ENCODE measurements around the gene DHX30.
A peak's percentile ranks its signal among the peaks of the same experiment; 100 is the strongest.
"Not testable (repeated sequence)": the region's sequence is repeated elsewhere in the genome, so short reads cannot be mapped to it uniquely, and the experiment has no call there.

DHX30 gene
- 82.9 to 94.2 (median 92.9) reads per million in 3 donors for total RNA-seq

- DNase-seq, result peak; percentile 74 to 81 (median 79)
- Histone ChIP-seq H3K27me3 (replicated peaks; ENCODE audit: control insufficient read depth, insufficient read depth, low read length, poor library complexity, severe bottlenecking) (no peaks in the 10 kb centered on the region), H3K27ac (ENCODE audit: insufficient read depth, low read length, poor library complexity, severe bottlenecking) (peak within 1 kb of the TSS; percentile 89), H3K9me3 (ENCODE audit: control insufficient read depth, low read length) (no peaks in the 10 kb centered on the region), H3K36me3 (ENCODE audit: control insufficient read depth, insufficient read depth, low read length) (no peaks in the 10 kb centered on the region), H3K4me3 (ENCODE audit: insufficient read depth, low read depth, low read length, poor library complexity, severe bottlenecking) (peak within 1 kb of the TSS; percentile 73), H3K4me1 (ENCODE audit: control insufficient read depth, insufficient read depth, low read length, poor library complexity, severe bottlenecking) (peaks cover 8% of the 10 kb centered on the region)
Observed at GRCh38 chr3:47802734-47803479, at the start of gene DHX30. TSS of gene DHX30 (plus strand) at chr3:47803138. CDS start at chr3:47810684, 7,546 bp downstream.

GRCh38 chr3:47758261-47759025, 44.5 kb upstream of the DHX30 start:
- no peak overlapping the region for H3K27ac ChIP-seq (ENCODE audit: insufficient read depth, low read length, poor library complexity, severe bottlenecking)
- H3K4me3 ChIP-seq (ENCODE audit: insufficient read depth, low read depth, low read length, poor library complexity, severe bottlenecking), result no peak overlapping the region
- no peaks in the 10 kb centered on the region for H3K4me1 ChIP-seq (ENCODE audit: control insufficient read depth, insufficient read depth, low read length, poor library complexity, severe bottlenecking)
- H3K27me3 ChIP-seq (replicated peaks; ENCODE audit: control insufficient read depth, insufficient read depth, low read length, poor library complexity, severe bottlenecking), result no peaks in the 10 kb centered on the region
- DNase-seq, result no peak
- no peaks in the 10 kb centered on the region for H3K36me3 ChIP-seq (ENCODE audit: control insufficient read depth, insufficient read depth, low read length)
- H3K9me3 ChIP-seq (ENCODE audit: control insufficient read depth, low read length), result no peaks in the 10 kb centered on the region

- H3K27ac ChIP-seq (ENCODE audit: insufficient read depth, low read length, poor library complexity, severe bottlenecking); DNase-seq; H3K9me3 ChIP-seq (ENCODE audit: control insufficient read depth, low read length); H3K4me3 ChIP-seq (ENCODE audit: insufficient read depth, low read depth, low read length, poor library complexity, severe bottlenecking); H3K4me1 ChIP-seq (ENCODE audit: control insufficient read depth, insufficient read depth, low read length, poor library complexity, severe bottlenecking); H3K27me3 ChIP-seq (replicated peaks; ENCODE audit: control insufficient read depth, insufficient read depth, low read length, poor library complexity, severe bottlenecking): not testable (repeated sequence)
- H3K36me3 ChIP-seq (ENCODE audit: control insufficient read depth, insufficient read depth, low read length), result peaks cover 11% of the 10 kb centered on the region
Observed at GRCh38 chr3:47760207-47760606, 42.7 kb upstream of the DHX30 start.

GRCh38 chr3:47761046-47761445, 41.9 kb upstream of the DHX30 start:
- H3K4me1 ChIP-seq (ENCODE audit: control insufficient read depth, insufficient read depth, low read length, poor library complexity, severe bottlenecking), result no peaks in the 10 kb centered on the region
- no peaks in the 10 kb centered on the region for H3K9me3 ChIP-seq (ENCODE audit: control insufficient read depth, low read length)
- H3K27me3 ChIP-seq (replicated peaks; ENCODE audit: control insufficient read depth, insufficient read depth, low read length, poor library complexity, severe bottlenecking), result no peaks in the 10 kb centered on the region
- peaks cover 11% of the 10 kb centered on the region for H3K36me3 ChIP-seq (ENCODE audit: control insufficient read depth, insufficient read depth, low read length)
- no peak for DNase-seq
- H3K27ac ChIP-seq (ENCODE audit: insufficient read depth, low read length, poor library complexity, severe bottlenecking), result no peak overlapping the region
- no peak overlapping the region for H3K4me3 ChIP-seq (ENCODE audit: insufficient read depth, low read depth, low read length, poor library complexity, severe bottlenecking)

GRCh38 chr3:47762233-47762632, 40.7 kb upstream of the DHX30 start:
- Histone ChIP-seq H3K4me3 (ENCODE audit: insufficient read depth, low read depth, low read length, poor library complexity, severe bottlenecking) (no peak overlapping the region), H3K36me3 (ENCODE audit: control insufficient read depth, insufficient read depth, low read length) (peaks cover 15% of the 10 kb centered on the region), H3K9me3 (ENCODE audit: control insufficient read depth, low read length) (no peaks in the 10 kb centered on the region), H3K4me1 (ENCODE audit: control insufficient read depth, insufficient read depth, low read length, poor library complexity, severe bottlenecking) (no peaks in the 10 kb centered on the region), H3K27ac (ENCODE audit: insufficient read depth, low read length, poor library complexity, severe bottlenecking) (no peak overlapping the region), H3K27me3 (replicated peaks; ENCODE audit: control insufficient read depth, insufficient read depth, low read length, poor library complexity, severe bottlenecking) (no peaks in the 10 kb centered on the region)
- no peak for DNase-seq

GRCh38 chr3:47766186-47766585, 36.8 kb upstream of the DHX30 start:
- H3K36me3 ChIP-seq (ENCODE audit: control insufficient read depth, insufficient read depth, low read length), result peaks cover 18% of the 10 kb centered on the region
- H3K9me3 ChIP-seq (ENCODE audit: control insufficient read depth, low read length), result no peaks in the 10 kb centered on the region
- DNase-seq, result no peak
- no peaks in the 10 kb centered on the region for H3K27me3 ChIP-seq (replicated peaks; ENCODE audit: control insufficient read depth, insufficient read depth, low read length, poor library complexity, severe bottlenecking)
- H3K4me1 ChIP-seq (ENCODE audit: control insufficient read depth, insufficient read depth, low read length, poor library complexity, severe bottlenecking), result no peaks in the 10 kb centered on the region
- H3K27ac ChIP-seq (ENCODE audit: insufficient read depth, low read length, poor library complexity, severe bottlenecking), result no peak overlapping the region
- H3K4me3 ChIP-seq (ENCODE audit: insufficient read depth, low read depth, low read length, poor library complexity, severe bottlenecking), result no peak overlapping the region

GRCh38 chr3:47772047-47772446, 30.9 kb upstream of the DHX30 start:
- DNase-seq, result no peak
- Histone ChIP-seq H3K4me1 (ENCODE audit: control insufficient read depth, insufficient read depth, low read length, poor library complexity, severe bottlenecking) (no peaks in the 10 kb centered on the region), H3K36me3 (ENCODE audit: control insufficient read depth, insufficient read depth, low read length) (peaks cover 19% of the 10 kb centered on the region)

GRCh38 chr3:47772788-47773187, 30.1 kb upstream of the DHX30 start:
- Histone ChIP-seq H3K27ac (ENCODE audit: insufficient read depth, low read length, poor library complexity, severe bottlenecking) (no peak overlapping the region), H3K9me3 (ENCODE audit: control insufficient read depth, low read length) (no peaks in the 10 kb centered on the region), H3K27me3 (replicated peaks; ENCODE audit: control insufficient read depth, insufficient read depth, low read length, poor library complexity, severe bottlenecking) (no peaks in the 10 kb centered on the region), H3K4me3 (ENCODE audit: insufficient read depth, low read depth, low read length, poor library complexity, severe bottlenecking) (no peak overlapping the region), H3K4me1 (ENCODE audit: control insufficient read depth, insufficient read depth, low read length, poor library complexity, severe bottlenecking) (no peaks in the 10 kb centered on the region), H3K36me3 (ENCODE audit: control insufficient read depth, insufficient read depth, low read length) (peaks cover 19% of the 10 kb centered on the region)
- no peak for DNase-seq

More at GRCh38 chr3:47772047-47772446, 30.9 kb upstream of the DHX30 start:
- H3K27ac ChIP-seq (ENCODE audit: insufficient read depth, low read length, poor library complexity, severe bottlenecking), result no peak overlapping the region
- H3K27me3 ChIP-seq (replicated peaks; ENCODE audit: control insufficient read depth, insufficient read depth, low read length, poor library complexity, severe bottlenecking), result no peaks in the 10 kb centered on the region
- H3K4me3 ChIP-seq (ENCODE audit: insufficient read depth, low read depth, low read length, poor library complexity, severe bottlenecking), result no peak overlapping the region
- no peaks in the 10 kb centered on the region for H3K9me3 ChIP-seq (ENCODE audit: control insufficient read depth, low read length)

GRCh38 chr3:47778746-47779145, 24.2 kb upstream of the DHX30 start:
- no peak for DNase-seq
- H3K4me3 ChIP-seq (ENCODE audit: insufficient read depth, low read depth, low read length, poor library complexity, severe bottlenecking), result no peak overlapping the region
- peak overlapping the region; percentile 17 for H3K27ac ChIP-seq (ENCODE audit: insufficient read depth, low read length, poor library complexity, severe bottlenecking)

More at GRCh38 chr3:47778746-47779145, 24.2 kb upstream of the DHX30 start:
- no peaks in the 10 kb centered on the region for H3K9me3 ChIP-seq (ENCODE audit: control insufficient read depth, low read length)
- no peaks in the 10 kb centered on the region for H3K27me3 ChIP-seq (replicated peaks; ENCODE audit: control insufficient read depth, insufficient read depth, low read length, poor library complexity, severe bottlenecking)
- no peaks in the 10 kb centered on the region for H3K36me3 ChIP-seq (ENCODE audit: control insufficient read depth, insufficient read depth, low read length)
- H3K4me1 ChIP-seq (ENCODE audit: control insufficient read depth, insufficient read depth, low read length, poor library complexity, severe bottlenecking), result peaks cover 17% of the 10 kb centered on the region
